Fibroblast of lung (primary cell): ENCODE results near the gene C1QTNF4. TPM values are rescaled to one million over a fixed set of nuclear protein-coding genes. Genes with fewer than 3 reads are reported as not detected.

Source experiments
- DNase-seq, 2 donors: peaks; one replicate each; pipeline versions ENCODE4 v3.0.0 to v3.0.0-alpha.2; 2010; ENCODE audit warnings: low read depth in 2 of 2
- H2AFZ ChIP-seq: 2 replicates; pipeline ENCODE4 v1.5.1; 2012; ENCODE audit warnings: low read length, control low read depth, inconsistent platforms
- H3K27ac ChIP-seq: 2 replicates; pipeline ENCODE4 v1.5.1; 2011; ENCODE audit warnings: low read length, control low read depth; ENCODE audit not compliant: insufficient read depth
- H3K27me3 ChIP-seq: 2 replicates; pipeline ENCODE4 v1.5.1; 2011; ENCODE audit warnings: mild to moderate bottlenecking, low read length; ENCODE audit not compliant: control insufficient read depth, insufficient read depth
- H3K36me3 ChIP-seq: 2 replicates; pipeline ENCODE4 v1.5.1; 2011; ENCODE audit warnings: low read length; ENCODE audit not compliant: control insufficient read depth, insufficient read depth
- H3K4me1 ChIP-seq: 2 replicates; pipeline ENCODE4 v1.5.1; 2011; ENCODE audit warnings: low read length; ENCODE audit not compliant: control insufficient read depth, insufficient read depth; ENCODE audit errors: extremely low read depth
- H3K4me2 ChIP-seq: 2 replicates; pipeline ENCODE4 v1.5.1; 2011; ENCODE audit warnings: low read length, control low read depth; ENCODE audit not compliant: insufficient read depth; ENCODE audit errors: extremely low read depth
- H3K4me3 ChIP-seq, 4 experiments: fragments of 200-600 bp in 1 of 4; sonication (generic) in 1 of 4; replicated peaks in 1 of 4; 2 replicates each; pipeline ENCODE4 v1.5.1; 2011 to 2016; ENCODE audit warnings: low read length in 4 of 4, low read depth in 3 of 4, mild to moderate bottlenecking in 3 of 4, control low read depth in 2 of 4, inconsistent platforms in 1 of 4, mixed read lengths in 1 of 4; ENCODE audit not compliant: insufficient read depth in 1 of 4; ENCODE audit errors: control extremely low read depth in 1 of 4
- H3K79me2 ChIP-seq: 2 replicates; pipeline ENCODE4 v1.5.1; 2012; ENCODE audit warnings: mild to moderate bottlenecking, low read length, inconsistent platforms; ENCODE audit not compliant: control insufficient read depth, insufficient read depth
- H3K9ac ChIP-seq: 2 replicates; pipeline ENCODE4 v1.5.1; 2011; ENCODE audit warnings: mild to moderate bottlenecking, low read length, control low read depth; ENCODE audit not compliant: insufficient read depth
- H3K9me3 ChIP-seq: 2 replicates; pipeline ENCODE4 v1.5.1; 2012; ENCODE audit warnings: low read depth, low read length; ENCODE audit not compliant: control insufficient read depth, insufficient read depth
- H4K20me1 ChIP-seq: 2 replicates; pipeline ENCODE4 v1.5.1; 2011; ENCODE audit warnings: low read length; ENCODE audit not compliant: control insufficient read depth, insufficient read depth; ENCODE audit errors: extremely low read depth
- CTCF ChIP-seq, 2 donors: IDR thresholded peaks in 1 of 2; conservative IDR thresholded peaks in 1 of 2; 1 replicate in 1 of 2; 2 replicates in 1 of 2; pipeline ENCODE4 v1.5.1; 2011 to 2012; ENCODE audit warnings: low read length in 2 of 2, control low read depth in 1 of 2, inconsistent platforms in 1 of 2, low read depth in 1 of 2, mild to moderate bottlenecking in 1 of 2
- EZH2 ChIP-seq: IDR thresholded peaks from 2 replicates; pipeline ENCODE4 v1.5.1; 2012; ENCODE audit warnings: low read length, control low read depth, mild to moderate bottlenecking; ENCODE audit errors: missing control alignments
- polyA plus RNA-seq, 2 donors: library from polyadenylated mRNA; depleted of rRNA in 1 of 2; stranded (reverse) in 1 of 2; unstranded in 1 of 2; fragments of >200 nt; gene quantifications; 2 replicates each; pipeline ENCODE4 v1.2.1, GENCODE V29; 2011 to 2012; ENCODE audit warnings: missing spikeins in 1 of 2
- total RNA-seq: library from RNA; depleted of rRNA; stranded (reverse); fragments of >200 nt; gene quantifications from 2 replicates; pipeline ENCODE4 v1.2.1, GENCODE V29; 2014

The C1QTNF4 gene
- total and polyA plus RNA-seq, 2 donors (not counting 1 experiment from before 2014, with no cell fraction given), result under 0.01 TPM; not detected in 1

- H3K27me3 ChIP-seq, result no peaks in the 10 kb centered on the region
- TF ChIP-seq CTCF (conservative IDR thresholded peaks at IDR 0.05 in 1 of 2, IDR thresholded peaks at IDR 0.05 in 1 of 2; ENCODE audit: low read depth in 1 of 2, low read length in 2 of 2) (no peak), EZH2 (no peak)
- no peak overlapping the region for H2AFZ ChIP-seq
- peak; percentile 76 to 82 for DNase-seq
- no peaks in the 10 kb centered on the region for H3K9me3 ChIP-seq
- H4K20me1 ChIP-seq, result no peaks in the 10 kb centered on the region
- no peaks in the 10 kb centered on the region for H3K79me2 ChIP-seq
- H3K36me3 ChIP-seq, result peaks cover 7% of the 10 kb centered on the region
- peak overlapping the region; percentile 61 for H3K4me2 ChIP-seq
- peaks cover 11% of the 10 kb centered on the region for H3K4me1 ChIP-seq
- H3K9ac ChIP-seq, result no peak overlapping the region
- no peak overlapping the region for H3K4me3 ChIP-seq
- peak overlapping the region; percentile 11 for H3K27ac ChIP-seq
Observed at GRCh38 chr11:47617417-47617809, 23.2 kb upstream of the C1QTNF4 start.

- Histone ChIP-seq H2AFZ (no peak overlapping the region), H3K79me2 (no peaks in the 10 kb centered on the region), H4K20me1 (no peaks in the 10 kb centered on the region), H3K9me3 (no peaks in the 10 kb centered on the region), H3K27ac (peak overlapping the region; percentile 11), H3K36me3 (peaks cover 6% of the 10 kb centered on the region), H3K9ac (no peak overlapping the region), H3K4me1 (peaks cover 11% of the 10 kb centered on the region), H3K27me3 (no peaks in the 10 kb centered on the region), H3K4me2 (peak overlapping the region; percentile 61), H3K4me3 (no peak overlapping the region)
- DNase-seq, result peak; percentile 65 to 90
- TF ChIP-seq CTCF (conservative IDR thresholded peaks at IDR 0.05 in 1 of 2, IDR thresholded peaks at IDR 0.05 in 1 of 2; ENCODE audit: low read depth in 1 of 2, low read length in 2 of 2) (peak; percentile 99 to 100), EZH2 (no peak)
Observed at GRCh38 chr11:47616726-47617416, 22.7 kb upstream of the C1QTNF4 start.

- Histone ChIP-seq H2AFZ (no peak overlapping the region), H3K9me3 (no peaks in the 10 kb centered on the region), H3K79me2 (no peaks in the 10 kb centered on the region), H3K27ac (no peak overlapping the region), H3K9ac (no peak overlapping the region), H3K27me3 (no peaks in the 10 kb centered on the region), H3K4me2 (no peak overlapping the region), H3K4me3 (no peak overlapping the region), H4K20me1 (no peaks in the 10 kb centered on the region), H3K36me3 (peaks cover under 1% of the 10 kb centered on the region), H3K4me1 (peaks cover 11% of the 10 kb centered on the region)
- no peak for TF ChIP-seq EZH2
- no peak for TF ChIP-seq CTCF (conservative IDR thresholded peaks at IDR 0.05 in 1 of 2, IDR thresholded peaks at IDR 0.05 in 1 of 2; ENCODE audit: low read depth in 1 of 2, low read length in 2 of 2)
- DNase-seq, result no peak
Observed at GRCh38 chr11:47615249-47615648, 21.0 kb upstream of the C1QTNF4 start.
